B cell (primary cell): ENCODE results near the gene ARHGAP19. TPM values are rescaled to one million over a fixed set of nuclear protein-coding genes. Genes with fewer than 3 reads are reported as not detected.

Source experiments
- ATAC-seq: fragments of 200-7000 bp; cut with Tn5 transposase; one replicate; pipeline ENCODE4 v1.10.0; 2021; ENCODE audit warnings: low read depth, mild to moderate bottlenecking, moderate number of reproducible peaks, moderate library complexity
- CTCF ChIA-PET: fragments of 350-600 bp; sonication (Branson Sonifier 250); formaldehyde crosslinking; loops from one replicate; lab custom pipeline; 2021; ENCODE audit warnings: antibody characterized with exemption, inconsistent platforms; lab: Charles Lee
- POLR2A ChIA-PET: fragments of 350-600 bp; sonication (Branson Sonifier 250); formaldehyde crosslinking; loops from one replicate; lab custom pipeline; 2021; ENCODE audit warnings: antibody characterized with exemption; lab: Charles Lee
- DNase-seq: peaks from one replicate; pipeline ENCODE4 v3.0.0; 2013
- H2AFZ ChIP-seq: 2 replicates; pipeline ENCODE4 v1.6.1; 2012; ENCODE audit warnings: mild to moderate bottlenecking, low read depth, low read length; ENCODE audit not compliant: insufficient read depth, poor library complexity, severe bottlenecking
- H3K27ac ChIP-seq, 2 donors: 1 replicate in 1 of 2; 2 replicates in 1 of 2; pipeline ENCODE4 v1.5.1; 2012 to 2013; ENCODE audit warnings: low read length in 2 of 2, mild to moderate bottlenecking in 2 of 2, moderate library complexity in 1 of 2
- H3K27me3 ChIP-seq, 4 experiments: fragments of 200-600 bp in 1 of 4; sonication (generic) in 1 of 4; replicated peaks in 1 of 4; 1 replicate in 2 of 4; 2 replicates in 2 of 4; pipeline versions ENCODE4 v1.6.1 to v1.7.0; 2013 to 2016; ENCODE audit warnings: low read length in 3 of 4, mild to moderate bottlenecking in 2 of 4, mixed read lengths in 1 of 4, moderate library complexity in 1 of 4; ENCODE audit not compliant: insufficient read depth in 4 of 4, control insufficient read depth in 3 of 4; ENCODE audit errors: control extremely low read depth in 1 of 4
- H3K36me3 ChIP-seq, 2 experiments: replicated peaks in 1 of 2; 1 replicate in 1 of 2; 2 replicates in 1 of 2; pipeline versions ENCODE4 v1.6.1 to v1.7.1; 2013; ENCODE audit warnings: low read length in 1 of 2; ENCODE audit not compliant: insufficient read depth in 2 of 2, control insufficient read depth in 1 of 2; ENCODE audit errors: control extremely low read depth in 1 of 2, extremely low read depth in 1 of 2
- H3K4me1 ChIP-seq, 2 donors: fragments of 200-600 bp in 1 of 2; sonication (generic) in 1 of 2; 1 replicate in 1 of 2; 2 replicates in 1 of 2; pipeline versions ENCODE4 v1.5.1 to v1.6.1; 2013 to 2017; ENCODE audit warnings: low read length in 2 of 2; ENCODE audit not compliant: control insufficient read depth in 2 of 2, insufficient read depth in 2 of 2
- H3K4me2 ChIP-seq: replicated peaks from 2 replicates; pipeline ENCODE3; 2012; ENCODE audit warnings: mild to moderate bottlenecking, low read depth, low read length; ENCODE audit not compliant: poor library complexity, severe bottlenecking
- H3K4me3 ChIP-seq, 5 experiments: fragments of 200-600 bp in 1 of 5; sonication (generic) in 1 of 5; 1 replicate in 3 of 5; 2 replicates in 2 of 5; pipeline versions ENCODE4 v1.5.1 to v1.7.0; 2011 to 2016; ENCODE audit warnings: low read length in 4 of 5, mild to moderate bottlenecking in 4 of 5, low read depth in 2 of 5, control low read depth in 1 of 5, moderate library complexity in 1 of 5; ENCODE audit not compliant: insufficient read depth in 1 of 5; ENCODE audit errors: control extremely low read depth in 1 of 5, extremely low read depth in 1 of 5
- H3K79me2 ChIP-seq: fragments of 200-600 bp; sonication (generic); one replicate; pipeline ENCODE4 v1.6.0; 2016; ENCODE audit warnings: low read length; ENCODE audit not compliant: control insufficient read depth, insufficient read depth
- H3K9ac ChIP-seq: fragments of 200-600 bp; sonication (generic); 2 replicates; pipeline ENCODE4 v1.6.1; 2017; ENCODE audit warnings: mild to moderate bottlenecking, low read length, moderate library complexity
- H3K9me3 ChIP-seq, 3 donors: one replicate each; pipeline versions ENCODE4 v1.6.1 to v1.7.1; 2013; ENCODE audit warnings: low read length in 2 of 3; ENCODE audit not compliant: control insufficient read depth in 2 of 3, insufficient read depth in 1 of 3; ENCODE audit errors: control extremely low read depth in 1 of 3
- H4K20me1 ChIP-seq: 2 replicates; pipeline ENCODE4 v1.6.0; 2012; ENCODE audit warnings: mild to moderate bottlenecking, low read length; ENCODE audit not compliant: insufficient read depth, control insufficient read depth, poor library complexity, severe bottlenecking
- H3K27ac Mint-ChIP-seq: one replicate; pipeline ENCODE4 v1.8.0; 2021; ENCODE audit warnings: mixed read lengths
- H3K27me3 Mint-ChIP-seq: one replicate; pipeline ENCODE4 v1.8.0; 2021; ENCODE audit warnings: mixed read lengths
- H3K4me1 Mint-ChIP-seq: one replicate; pipeline ENCODE4 v1.8.0; 2021; ENCODE audit warnings: mixed read lengths
- H3K4me3 Mint-ChIP-seq: one replicate; pipeline ENCODE4 v1.8.0; 2021; ENCODE audit warnings: mixed read lengths
- H3K9me3 Mint-ChIP-seq: one replicate; pipeline ENCODE4 v1.8.0; 2022; ENCODE audit warnings: mixed read lengths; ENCODE audit not compliant: insufficient read depth
- CTCF ChIP-seq: fragments of 200-600 bp; IDR thresholded peaks from one replicate; pipeline ENCODE4 v1.8.0; 2022; ENCODE audit warnings: antibody characterized with exemption, mild to moderate bottlenecking
- EZH2 ChIP-seq: IDR thresholded peaks from 2 replicates; pipeline ENCODE4 v1.6.1; 2012; ENCODE audit warnings: borderline replicate concordance, low read depth, mild to moderate bottlenecking, moderate library complexity, low read length; ENCODE audit not compliant: insufficient read depth, poor library complexity, severe bottlenecking
- WGBS: methylation state at CpG from one replicate; pipeline ENCODE4 v1.1.5; 2013; ENCODE audit warnings: missing lambda C conversion rate; ENCODE audit not compliant: insufficient coverage; 5-methylcytosine and 5-hydroxymethylcytosine counted together
- intact Hi-C: fragments of 100-400 bp; cut with micrococcal nuclease; formaldehyde crosslinking; loops from one replicate; pipeline ENCODE4 v1.10.0; 2022
- polyA plus RNA-seq: library from polyadenylated mRNA; depleted of rRNA; stranded (reverse); fragments of >200 nt; gene quantifications from 2 replicates; pipeline ENCODE4 v1.2.3, GENCODE V29; 2012
- total RNA-seq, 2 donors: library from RNA; stranded (reverse); fragments of 120-200 nt in 1 of 2; gene quantifications; 1 replicate in 1 of 2; 2 replicates in 1 of 2; pipeline versions ENCODE4 v1.2.3 to v1.2.4, GENCODE V29; 2013 to 2022

The ARHGAP19 gene
- total and polyA plus RNA-seq, 2 donors (not counting 1 experiment from before 2014, with no cell fraction given) = 6.4 to 22.5 TPM

DNA sequence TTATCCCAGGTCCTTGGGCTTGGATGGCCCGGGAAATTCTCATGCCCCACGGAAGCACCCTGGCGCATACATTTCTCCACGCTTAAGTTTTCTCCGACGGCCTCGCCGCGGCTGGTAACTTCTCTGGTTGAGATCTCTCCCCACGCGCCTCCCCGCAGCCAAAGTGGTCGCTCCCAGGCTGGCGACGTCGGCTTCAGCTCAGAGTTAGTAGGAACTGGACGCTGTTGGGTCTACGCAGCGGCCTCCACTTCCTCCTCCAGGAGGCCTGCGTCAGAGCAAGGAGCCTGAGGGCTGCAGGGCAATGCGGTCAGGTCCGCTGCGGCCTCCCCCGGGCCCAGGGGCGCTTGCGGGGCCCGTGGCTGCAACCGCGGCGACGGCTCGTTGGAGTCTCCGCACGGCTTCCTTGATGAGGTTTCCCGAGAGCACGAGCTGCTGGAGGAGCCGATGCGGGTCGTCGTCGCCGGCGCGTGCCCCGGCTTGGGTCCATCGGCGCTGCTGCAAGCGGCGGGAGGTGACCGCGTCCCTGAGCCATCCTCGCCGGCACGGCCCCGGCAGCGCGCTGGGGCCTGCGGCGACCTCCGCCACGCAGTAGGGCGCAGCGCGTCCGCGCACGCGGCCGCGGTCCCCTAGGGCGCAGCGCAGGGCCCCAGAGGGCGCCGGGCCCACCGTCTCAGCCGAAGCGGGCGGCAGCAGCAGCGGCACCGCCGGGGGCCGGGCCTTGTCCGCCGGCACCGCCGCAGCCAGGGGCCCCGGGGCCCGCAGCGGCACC, 41.3 kb upstream of the ARHGAP19 start:
- no peaks in the 10 kb centered on the region for H3K9me3 Mint-ChIP-seq
- POLR2A ChIA-PET = interaction anchor here (1.1 to 4.2 kb wide), 3 partner anchors 11 to 14 kb away, joined by 3 to 32 read pairs (median 3); partner anchors contain the start of gene FRAT1
- H3K27me3 Mint-ChIP-seq = no peaks in the 10 kb centered on the region
- Histone ChIP-seq H3K79me2 (peaks cover 38% of the 10 kb centered on the region), H3K4me2 (peak overlapping the region; percentile 83), H3K4me3 (peak overlapping the region; percentile 60 to 86 (median 75)), H3K27ac (peak overlapping the region in 1 of 2 donors; percentile 56), H3K27me3 (no peaks in the 10 kb centered on the region), H3K36me3 (peaks cover 3 to 15% of the 10 kb centered on the region in 2 experiments), H3K9ac (peak overlapping the region; percentile 85), H3K9me3 (no peaks in the 10 kb centered on the region), H2AFZ (peak overlapping the region; percentile 87), H3K4me1 (peaks cover 29 to 30% of the 10 kb centered on the region in 2 donors), H4K20me1 (peaks cover 38% of the 10 kb centered on the region)
- under 1% methylated on average over 89 of the region's 89 CpGs for WGBS
- DNase-seq (peak; percentile 55), ATAC-seq (peak; percentile 19)
- intact Hi-C loops = loop anchor here (1.0 kb wide), 3 partner anchors 13 to 68 kb away; partner anchors contain the start of genes ARHGAP19 and RRP12
- no peak for TF ChIP-seq EZH2
- peak; percentile 21 for TF ChIP-seq CTCF
- peak overlapping the region; percentile 88 for H3K27ac Mint-ChIP-seq
- CTCF ChIA-PET = interaction anchor here (0.6 to 3.8 kb wide), 5 partner anchors 12 to 55 kb away, joined by 3 to 31 read pairs (median 3); partner anchors contain the start of gene FRAT1
- peaks cover 35% of the 10 kb centered on the region for H3K4me1 Mint-ChIP-seq
- peak overlapping the region; percentile 88 for H3K4me3 Mint-ChIP-seq

- Histone ChIP-seq H3K9ac (peak overlapping the region; percentile 85), H4K20me1 (peaks cover 38% of the 10 kb centered on the region), H3K27me3 (no peaks in the 10 kb centered on the region), H3K4me1 (peaks cover 29 to 30% of the 10 kb centered on the region in 2 donors), H3K9me3 (no peaks in the 10 kb centered on the region), H3K79me2 (peaks cover 38% of the 10 kb centered on the region), H3K4me3 (peak overlapping the region; percentile 60 to 86 (median 74)), H3K36me3 (peaks cover 5 to 20% of the 10 kb centered on the region in 2 experiments), H2AFZ (peak overlapping the region; percentile 40), H3K4me2 (peak overlapping the region; percentile 83), H3K27ac (peak overlapping the region in 1 of 2 donors; percentile 56)
- Mint-ChIP-seq H3K4me3 (peak overlapping the region; percentile 88), H3K9me3 (no peaks in the 10 kb centered on the region), H3K27ac (peak overlapping the region; percentile 88), H3K4me1 (peaks cover 35% of the 10 kb centered on the region), H3K27me3 (no peaks in the 10 kb centered on the region)
- DNase-seq (no peak), ATAC-seq (no peak)
- TF ChIP-seq EZH2 (no peak), CTCF (no peak)
- POLR2A ChIA-PET = interaction anchor here (1.1 to 4.2 kb wide), 3 partner anchors 11 to 14 kb away, joined by 3 to 32 read pairs (median 3); partner anchors contain the start of gene FRAT1
- CTCF ChIA-PET = interaction anchor here (0.5 to 3.8 kb wide), 6 partner anchors 12 to 55 kb away, joined by 3 to 31 read pairs (median 3); partner anchors contain the start of gene FRAT1
- intact Hi-C loops = loop anchor here (1.0 kb wide), 1 partner anchor 13 kb away; no protein-coding TSS in a partner anchor
- 1% methylated on average over 5 of the region's 7 CpGs for WGBS
These were observed 40.8 kb upstream of the ARHGAP19 start for GRCh38 chr10:97333351-97333600.
